DOHH2 (cell line): ENCODE data around the gene SLC9A9.
"Not testable (repeated sequence)": the region's sequence is repeated elsewhere in the genome, so short reads cannot be mapped to it uniquely, and the experiment has no call there.

Experiments used
- CTCF ChIP-seq: fragments of 200-600 bp; sonication (generic); IDR thresholded peaks from one replicate; pipeline ENCODE4 v1.5.1; 2014; ENCODE audit warnings: antibody characterized with exemption, mild to moderate bottlenecking, low read depth, low read length; ENCODE audit not compliant: poor library complexity, severe bottlenecking
- EZH2phosphoT487 ChIP-seq: fragments of 200-600 bp; sonication (generic); IDR thresholded peaks from 2 replicates; pipeline ENCODE4 v1.6.1; 2017; ENCODE audit warnings: borderline replicate concordance, mild to moderate bottlenecking, antibody characterized with exemption, low read length, moderate library complexity, mixed read lengths

- TF ChIP-seq CTCF, EZH2phosphoT487: not testable (repeated sequence)
Observed at GRCh38 chr3:143801046-143801445, 47.2 kb downstream of the SLC9A9 start.
